GM12873 (cell line): ENCODE data around the gene CPNE2.

Source experiments
- TF ChIP-seq, protein P1 (sequence below): IDR thresholded peaks from 2 replicates; pipeline ENCODE4 v1.5.1; 2012; ENCODE audit warnings: low read depth, mild to moderate bottlenecking, moderate library complexity, low read length, control low read depth; ENCODE audit not compliant: insufficient read depth; ENCODE audit errors: missing control alignments

Gene CPNE2

DNA sequence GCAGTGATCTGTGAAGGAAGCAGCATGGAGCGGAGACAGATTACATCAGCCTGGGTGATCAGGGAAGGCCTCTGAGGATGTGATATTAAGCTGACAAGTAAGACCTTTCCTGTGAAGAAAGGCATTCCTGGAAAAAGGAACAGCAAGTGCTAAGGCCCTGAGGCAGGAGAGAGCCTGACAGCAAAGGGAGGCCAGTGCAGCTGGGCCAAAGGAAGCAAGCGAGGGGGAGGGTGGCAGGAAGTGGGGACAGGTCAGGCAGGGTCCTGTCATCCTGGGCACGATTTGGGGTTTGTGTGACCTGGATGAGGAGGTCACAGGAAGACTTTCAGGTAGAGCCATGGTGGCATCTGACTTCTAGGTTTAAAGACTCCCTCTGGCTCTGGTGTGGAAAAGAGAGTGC lies 12.3 kb downstream of the CPNE2 start:
- TF ChIP-seq, protein P1, sequence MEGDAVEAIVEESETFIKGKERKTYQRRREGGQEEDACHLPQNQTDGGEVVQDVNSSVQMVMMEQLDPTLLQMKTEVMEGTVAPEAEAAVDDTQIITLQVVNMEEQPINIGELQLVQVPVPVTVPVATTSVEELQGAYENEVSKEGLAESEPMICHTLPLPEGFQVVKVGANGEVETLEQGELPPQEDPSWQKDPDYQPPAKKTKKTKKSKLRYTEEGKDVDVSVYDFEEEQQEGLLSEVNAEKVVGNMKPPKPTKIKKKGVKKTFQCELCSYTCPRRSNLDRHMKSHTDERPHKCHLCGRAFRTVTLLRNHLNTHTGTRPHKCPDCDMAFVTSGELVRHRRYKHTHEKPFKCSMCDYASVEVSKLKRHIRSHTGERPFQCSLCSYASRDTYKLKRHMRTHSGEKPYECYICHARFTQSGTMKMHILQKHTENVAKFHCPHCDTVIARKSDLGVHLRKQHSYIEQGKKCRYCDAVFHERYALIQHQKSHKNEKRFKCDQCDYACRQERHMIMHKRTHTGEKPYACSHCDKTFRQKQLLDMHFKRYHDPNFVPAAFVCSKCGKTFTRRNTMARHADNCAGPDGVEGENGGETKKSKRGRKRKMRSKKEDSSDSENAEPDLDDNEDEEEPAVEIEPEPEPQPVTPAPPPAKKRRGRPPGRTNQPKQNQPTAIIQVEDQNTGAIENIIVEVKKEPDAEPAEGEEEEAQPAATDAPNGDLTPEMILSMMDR = no peak

DNA sequence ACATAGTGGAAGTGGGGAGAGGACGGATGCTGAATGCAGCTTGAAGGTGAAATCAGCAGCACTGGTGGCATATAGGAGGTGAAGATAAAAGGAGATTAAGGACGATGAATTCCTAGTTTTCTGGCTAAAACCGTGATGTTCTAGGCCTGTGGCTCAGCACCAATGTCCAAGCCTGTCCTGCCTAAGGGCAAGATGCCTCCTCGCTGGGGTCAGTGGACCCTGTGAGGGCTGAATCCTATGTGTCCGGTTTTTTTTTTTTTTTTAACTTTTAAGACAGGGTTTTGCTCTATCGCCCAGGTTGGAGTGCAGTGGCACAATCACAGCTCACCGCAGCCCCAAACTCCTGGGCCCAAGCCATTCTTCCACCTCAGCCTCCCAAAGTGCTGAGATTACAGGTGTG lies 12.8 kb downstream of the CPNE2 start:
- TF ChIP-seq, protein P1 = no peak

DNA sequence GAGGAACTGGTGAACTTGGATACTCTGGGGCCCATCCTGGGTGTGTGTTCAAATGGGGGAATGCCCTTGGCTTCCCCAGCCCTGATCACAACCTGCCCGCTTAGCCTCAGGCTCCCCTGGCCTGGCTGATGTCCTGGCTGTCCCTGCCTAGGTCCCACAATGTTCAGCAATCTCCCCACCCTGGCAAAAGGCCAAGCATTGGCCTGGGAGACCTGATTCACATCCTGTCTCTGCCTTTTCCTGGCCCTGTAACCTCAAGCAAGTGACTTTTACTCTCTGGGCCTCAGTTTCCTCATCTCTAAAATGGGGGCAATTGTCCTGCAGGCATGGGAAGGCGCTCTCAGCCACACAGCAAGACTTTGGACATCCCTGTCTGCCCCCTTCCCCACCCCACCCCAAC lies 14.4 kb downstream of the CPNE2 start:
- TF ChIP-seq, protein P1 = no peak

DNA sequence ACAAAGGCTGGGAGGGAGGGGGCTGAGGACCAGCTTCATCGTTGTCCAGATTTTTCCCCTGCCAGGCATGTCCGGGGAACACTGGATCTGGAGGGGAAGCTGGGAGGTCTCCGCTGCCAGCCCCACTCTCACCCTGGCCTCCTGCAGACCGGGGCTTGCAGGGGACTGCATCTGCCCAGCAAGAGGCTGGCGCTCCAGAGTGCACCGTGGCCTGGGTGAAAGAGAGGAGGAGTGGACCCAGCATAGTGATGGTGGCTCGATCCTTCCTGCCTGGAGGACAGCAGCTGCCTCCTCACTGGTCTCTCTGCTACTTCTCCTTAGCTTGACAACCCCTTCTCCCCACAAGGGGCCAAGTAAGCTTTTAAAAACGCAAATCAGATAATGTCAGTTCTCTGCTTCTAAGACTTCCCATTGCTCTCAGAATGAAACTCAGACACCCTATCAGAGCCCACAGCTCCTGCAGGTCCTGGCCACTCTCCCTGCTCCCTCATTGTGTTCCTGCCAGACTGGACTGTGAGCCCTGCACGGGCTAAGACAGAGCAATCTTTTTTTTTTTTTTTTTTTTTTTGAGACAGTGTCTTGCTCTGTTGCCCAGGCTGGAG lies 15.0 kb downstream of the CPNE2 start:
- TF ChIP-seq, protein P1 = no peak

DNA sequence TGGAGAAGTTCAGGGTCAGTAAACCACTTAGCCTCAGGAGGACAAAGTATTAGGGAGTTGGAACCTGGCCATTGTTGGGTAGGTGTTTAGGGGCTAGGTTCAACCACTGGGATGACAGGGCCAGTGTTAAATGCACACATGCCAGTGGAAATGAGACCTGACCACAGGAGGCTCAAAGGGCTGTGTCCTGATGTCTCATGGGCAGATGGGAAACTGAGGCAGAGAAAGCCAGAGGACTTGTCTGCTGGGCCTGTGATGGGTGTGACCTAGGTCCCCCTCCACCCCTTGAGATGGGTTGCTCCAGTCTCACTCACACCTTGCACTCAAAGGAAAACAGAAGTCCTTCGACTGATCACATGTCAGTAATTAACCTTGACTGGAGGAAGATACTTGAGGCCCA lies 16.0 kb downstream of the CPNE2 start:
- TF ChIP-seq, protein P1 = no peak

DNA sequence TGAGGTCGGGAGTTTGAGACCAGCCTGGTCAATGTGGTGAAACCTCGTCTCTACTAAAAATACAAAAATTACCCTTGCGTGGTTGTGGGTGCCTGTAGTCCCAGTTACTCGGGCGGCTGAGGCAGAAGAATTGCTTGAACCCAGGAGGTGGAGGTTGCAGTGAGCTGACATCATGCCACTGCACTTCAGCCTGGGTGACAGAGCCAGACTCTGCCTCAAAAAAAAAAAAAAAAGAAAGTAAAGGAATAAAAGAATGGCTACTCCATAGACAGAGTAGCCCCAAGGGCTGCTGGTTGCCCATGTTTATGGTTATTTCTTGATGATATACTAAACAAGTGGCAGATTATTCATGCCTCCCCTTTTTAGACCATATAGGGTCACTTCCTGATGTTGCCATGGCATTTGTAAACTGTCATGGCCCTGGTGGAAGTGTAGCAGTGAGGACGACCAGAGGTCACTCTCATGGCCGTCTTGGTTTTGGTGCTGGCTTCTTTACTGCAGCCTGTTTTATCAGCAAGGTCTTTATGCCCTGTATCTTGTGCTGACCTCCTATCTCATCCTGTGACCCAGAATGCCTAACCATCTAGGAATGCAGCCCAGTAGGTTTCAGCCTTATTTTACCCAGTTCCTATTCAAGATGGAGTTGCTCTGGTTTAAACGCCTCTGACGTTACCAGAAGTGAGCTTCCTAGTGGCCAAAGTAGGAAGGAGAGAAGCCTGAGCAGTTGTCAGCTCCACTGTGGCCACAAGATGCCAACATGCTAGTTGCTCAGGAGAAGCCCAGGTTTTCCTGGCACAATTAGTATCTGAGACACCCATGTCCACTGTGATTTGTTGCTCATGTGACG lies 17.1 kb downstream of the CPNE2 start:
- TF ChIP-seq, protein P1 = peak; percentile 18

DNA sequence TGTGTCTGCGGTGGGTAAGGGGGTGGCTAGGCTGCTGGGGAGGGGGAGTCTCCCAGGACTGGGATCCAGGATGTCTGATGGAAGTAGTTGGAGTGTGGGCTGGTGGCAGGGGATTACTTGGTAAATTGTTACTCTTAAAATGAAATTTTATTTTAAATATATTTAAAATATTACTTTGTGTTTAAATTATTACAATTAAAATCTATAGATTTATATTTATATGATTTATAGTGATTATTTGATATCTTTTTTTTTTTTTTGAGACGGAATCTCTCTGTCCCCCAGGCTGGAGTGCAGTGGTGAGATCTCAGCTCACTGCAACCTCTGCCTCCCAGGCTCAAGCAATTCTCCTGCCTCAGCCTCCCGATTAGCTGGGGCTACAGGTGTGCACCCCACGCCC lies 18.6 kb downstream of the CPNE2 start:
- TF ChIP-seq, protein P1 = no peak
